GM23338 (cell line): ENCODE measurements around the gene PITRM1. TPM values are rescaled to one million over a fixed set of nuclear protein-coding genes. Genes with fewer than 3 reads are reported as not detected.

Experiments
- ATAC-seq: fragments of 200-7000 bp; cut with Tn5 transposase; 3 replicates; pipeline ENCODE4 v1.9.1; 2020
- DNase-seq: peaks from one replicate; pipeline ENCODE4 v3.0.0-alpha.2; 2015; ENCODE audit warnings: low spot score
- H2AFZ ChIP-seq: fragments of 200-600 bp; sonication (generic); 2 replicates; pipeline ENCODE4 v1.8.0; 2016; ENCODE audit warnings: antibody characterized with exemption, mild to moderate bottlenecking, moderate library complexity
- H3F3A ChIP-seq: fragments of 200-600 bp; sonication (generic); replicated peaks from 2 replicates; pipeline ENCODE4 v1.8.0; 2017; ENCODE audit warnings: antibody characterized with exemption, mixed run types, low read depth
- H3K27ac ChIP-seq: fragments of 200-600 bp; sonication (generic); 2 replicates; pipeline ENCODE4 v1.6.1; 2016; ENCODE audit warnings: low read depth
- H3K27me3 ChIP-seq: fragments of 200-600 bp; sonication (generic); 2 replicates; pipeline ENCODE4 v1.8.0; 2016; ENCODE audit warnings: mild to moderate bottlenecking, mixed run types, moderate library complexity; ENCODE audit not compliant: insufficient read depth
- H3K36me3 ChIP-seq: fragments of 200-600 bp; sonication (generic); 2 replicates; pipeline ENCODE4 v1.8.0; 2016; ENCODE audit warnings: mild to moderate bottlenecking; ENCODE audit not compliant: insufficient read depth
- H3K4me1 ChIP-seq: fragments of 200-600 bp; sonication (generic); 2 replicates; pipeline ENCODE4 v1.8.0; 2016; ENCODE audit warnings: mild to moderate bottlenecking, moderate library complexity; ENCODE audit not compliant: insufficient read depth
- H3K4me2 ChIP-seq: fragments of 200-600 bp; sonication (generic); 2 replicates; pipeline ENCODE4 v1.7.1; 2017; ENCODE audit warnings: mixed run types
- H3K4me3 ChIP-seq: fragments of 200-600 bp; sonication (generic); 2 replicates; pipeline ENCODE4 v1.6.1; 2016; ENCODE audit warnings: mixed run types
- H3K79me2 ChIP-seq: fragments of 200-600 bp; sonication (generic); replicated peaks from 2 replicates; pipeline ENCODE4 v1.8.0; 2017; ENCODE audit warnings: mild to moderate bottlenecking; ENCODE audit not compliant: insufficient read depth
- H3K9me2 ChIP-seq: fragments of 200-600 bp; sonication (generic); 2 replicates; pipeline ENCODE4 v1.8.0; 2017; ENCODE audit not compliant: insufficient read depth
- H4K20me1 ChIP-seq: fragments of 200-600 bp; sonication (generic); replicated peaks from 2 replicates; pipeline ENCODE4 v1.8.0; 2017; ENCODE audit warnings: mild to moderate bottlenecking; ENCODE audit not compliant: insufficient read depth
- H3K27ac Mint-ChIP-seq: 2 replicates; pipeline ENCODE4 v1.8.0; 2020; ENCODE audit warnings: inconsistent platforms, mild to moderate bottlenecking, moderate library complexity, mixed read lengths
- H3K27me3 Mint-ChIP-seq: 3 replicates; pipeline ENCODE4 v1.8.0; 2022; ENCODE audit warnings: low read depth, mild to moderate bottlenecking, moderate library complexity, mixed read lengths, inconsistent platforms; ENCODE audit not compliant: insufficient read depth, poor library complexity
- H3K36me3 Mint-ChIP-seq: 3 replicates; pipeline ENCODE4 v1.8.0; 2021; ENCODE audit warnings: low read depth, mild to moderate bottlenecking, inconsistent platforms, moderate library complexity, mixed read lengths
- H3K4me1 Mint-ChIP-seq: 3 replicates; pipeline ENCODE4 v1.8.0; 2020; ENCODE audit warnings: mild to moderate bottlenecking, inconsistent platforms, mixed read lengths
- H3K4me3 Mint-ChIP-seq: 3 replicates; pipeline ENCODE4 v1.8.0; 2021; ENCODE audit warnings: moderate library complexity, mild to moderate bottlenecking, inconsistent platforms, mixed read lengths
- H3K9me3 Mint-ChIP-seq: 3 replicates; pipeline ENCODE4 v1.8.0; 2020; ENCODE audit warnings: moderate library complexity, mild to moderate bottlenecking, inconsistent platforms, mixed read lengths
- CREB1 ChIP-seq: fragments of 250-450 bp; sonication (Bioruptor Pico); IDR thresholded peaks from 2 replicates; pipeline ENCODE4 v1.5.0; 2020; ENCODE audit warnings: low read depth, mild to moderate bottlenecking, moderate library complexity
- EZH2 ChIP-seq: fragments of 200-600 bp; sonication (generic); IDR thresholded peaks from one replicate; pipeline ENCODE4 v1.8.0; 2017; ENCODE audit warnings: antibody characterized with exemption, mild to moderate bottlenecking, low read depth; ENCODE audit not compliant: unreplicated experiment
- EZH2phosphoT487 ChIP-seq: fragments of 200-600 bp; sonication (generic); IDR thresholded peaks from one replicate; pipeline ENCODE4 v1.8.1; 2018; ENCODE audit warnings: antibody characterized with exemption; ENCODE audit not compliant: unreplicated experiment
- JUNB ChIP-seq: IDR thresholded peaks from one replicate; pipeline ENCODE4 v1.6.1; 2016; ENCODE audit warnings: antibody characterized with exemption; ENCODE audit not compliant: unreplicated experiment
- NANOG ChIP-seq: IDR thresholded peaks from 2 replicates; pipeline ENCODE4 v1.6.1; 2016; ENCODE audit warnings: antibody characterized with exemption, borderline replicate concordance
- POLR2AphosphoS5 ChIP-seq: IDR thresholded peaks from 2 replicates; pipeline ENCODE4 v1.6.1; 2016; ENCODE audit warnings: antibody characterized with exemption, low read depth
- STAT1 ChIP-seq: IDR thresholded peaks from one replicate; pipeline ENCODE4 v1.6.1; 2016; ENCODE audit warnings: antibody characterized with exemption; ENCODE audit not compliant: unreplicated experiment
- ZNF114 ChIP-seq: fragments of 250-450 bp; sonication (Bioruptor Pico); IDR thresholded peaks from 2 replicates; pipeline ENCODE4 v1.5.0; 2020; ENCODE audit warnings: mild to moderate bottlenecking, moderate library complexity
- polyA plus RNA-seq: library from polyadenylated mRNA; unstranded; fragments of >200 nt; fragmentation: Nextera tagmentation; extraction: Ambion mirVana; gene quantifications from 2 replicates; pipeline ENCODE4 v1.2.1, GENCODE V29; 2016
- total RNA-seq: library from RNA; depleted of rRNA; stranded (reverse); fragments of >200 nt; shearing (Covaris generic); gene quantifications from 2 replicates; pipeline ENCODE4 v1.2.3, GENCODE V29; 2014
- TF ChIP-seq, protein P1 (sequence below), 2 experiments: fragments of 200-600 bp in 1 of 2; sonication (generic) in 1 of 2; conservative IDR thresholded peaks; 2 replicates each; pipeline versions ENCODE4 v1.5.1 to v1.6.1; 2016 to 2017; ENCODE audit warnings: antibody characterized with exemption in 2 of 2, low read depth in 2 of 2, mild to moderate bottlenecking in 2 of 2, moderate library complexity in 1 of 2
- TF ChIP-seq, protein P2 (sequence below): IDR thresholded peaks from 2 replicates; pipeline ENCODE4 v1.6.1; 2016; ENCODE audit warnings: antibody characterized with exemption
- TF ChIP-seq, protein P3 (sequence below): IDR thresholded peaks from one replicate; pipeline ENCODE4 v1.6.1; 2018; ENCODE audit warnings: antibody characterized with exemption; ENCODE audit not compliant: unreplicated experiment

Gene PITRM1
- total and polyA plus RNA-seq, 2 experiments from 2014 or later = 29.0 to 33.0 TPM

GRCh38 chr10:3173171-3173878 is 743 bp upstream of the PITRM1 start:
- no peaks in the 10 kb centered on the region for H3F3A ChIP-seq
- H3K79me2 ChIP-seq = peaks cover 3% of the 10 kb centered on the region; the same call in 1 of the 2 replicates
- peak overlapping the region; percentile 59; the same call in 1 of the 2 replicates for H2AFZ ChIP-seq
- H3K4me1 ChIP-seq = no peaks in the 10 kb centered on the region; the same call in 1 of the 2 replicates
- H3K27me3 Mint-ChIP-seq = peaks cover 13% of the 10 kb centered on the region
- H3K4me3 Mint-ChIP-seq = peak overlapping the region; percentile 69
- H3K4me1 Mint-ChIP-seq = peaks cover 13% of the 10 kb centered on the region
- TF ChIP-seq ZNF114 (CRISPR knock-in tag) (peak; percentile 45; the same call in 1 of the 2 replicates), POLR2AphosphoS5 (peak; percentile 59)
- TF ChIP-seq, protein P1, sequence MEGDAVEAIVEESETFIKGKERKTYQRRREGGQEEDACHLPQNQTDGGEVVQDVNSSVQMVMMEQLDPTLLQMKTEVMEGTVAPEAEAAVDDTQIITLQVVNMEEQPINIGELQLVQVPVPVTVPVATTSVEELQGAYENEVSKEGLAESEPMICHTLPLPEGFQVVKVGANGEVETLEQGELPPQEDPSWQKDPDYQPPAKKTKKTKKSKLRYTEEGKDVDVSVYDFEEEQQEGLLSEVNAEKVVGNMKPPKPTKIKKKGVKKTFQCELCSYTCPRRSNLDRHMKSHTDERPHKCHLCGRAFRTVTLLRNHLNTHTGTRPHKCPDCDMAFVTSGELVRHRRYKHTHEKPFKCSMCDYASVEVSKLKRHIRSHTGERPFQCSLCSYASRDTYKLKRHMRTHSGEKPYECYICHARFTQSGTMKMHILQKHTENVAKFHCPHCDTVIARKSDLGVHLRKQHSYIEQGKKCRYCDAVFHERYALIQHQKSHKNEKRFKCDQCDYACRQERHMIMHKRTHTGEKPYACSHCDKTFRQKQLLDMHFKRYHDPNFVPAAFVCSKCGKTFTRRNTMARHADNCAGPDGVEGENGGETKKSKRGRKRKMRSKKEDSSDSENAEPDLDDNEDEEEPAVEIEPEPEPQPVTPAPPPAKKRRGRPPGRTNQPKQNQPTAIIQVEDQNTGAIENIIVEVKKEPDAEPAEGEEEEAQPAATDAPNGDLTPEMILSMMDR (conservative IDR thresholded peaks at IDR 0.05; ENCODE audit: low read depth in 2 of 2) = no peak
- H4K20me1 ChIP-seq = no peaks in the 10 kb centered on the region; the same call in 1 of the 2 replicates
- H3K36me3 ChIP-seq = no peaks in the 10 kb centered on the region
- peak overlapping the region; percentile 83; the same call in 1 of the 2 replicates for H3K27ac Mint-ChIP-seq
- peak; percentile 74 for ATAC-seq
- H3K36me3 Mint-ChIP-seq = peaks cover 11% of the 10 kb centered on the region; the same call in 2 of the 3 replicates
- H3K27me3 ChIP-seq = no peaks in the 10 kb centered on the region
- H3K9me3 Mint-ChIP-seq = no peaks in the 10 kb centered on the region
- peak; percentile 98 for DNase-seq
- peak overlapping the region; percentile 72; the same call in 1 of the 2 replicates for H3K4me2 ChIP-seq
- peak overlapping the region; percentile 36; the same call in 1 of the 2 replicates for H3K4me3 ChIP-seq
- peak overlapping the region; percentile 74; the same call in 1 of the 2 replicates for H3K27ac ChIP-seq
- 0 out of 2 replicates have a peak, but pooled peaks cover 3% of the 10 kb centered on the region for H3K9me2 ChIP-seq

GRCh38 chr10:3172081-3172445 is 519 bp downstream of the PITRM1 start:
- Histone ChIP-seq H3K27ac (no peak overlapping the region), H3K36me3 (no peaks in the 10 kb centered on the region), H3K4me2 (peak overlapping the region; percentile 95), H3K27me3 (no peaks in the 10 kb centered on the region), H3K4me1 (no peaks in the 10 kb centered on the region; the same call in 1 of the 2 replicates), H2AFZ (peak overlapping the region; percentile 93), H4K20me1 (no peaks in the 10 kb centered on the region; the same call in 1 of the 2 replicates), H3K9me2 (0 out of 2 replicates have a peak, but pooled peaks cover 3% of the 10 kb centered on the region), H3K79me2 (peaks cover 3% of the 10 kb centered on the region; the same call in 1 of the 2 replicates), H3K4me3 (peak overlapping the region; percentile 84), H3F3A (no peaks in the 10 kb centered on the region)
- H3K9me3 Mint-ChIP-seq = no peaks in the 10 kb centered on the region
- peaks cover 17% of the 10 kb centered on the region; the same call in 2 of the 3 replicates for H3K36me3 Mint-ChIP-seq
- peaks cover 13% of the 10 kb centered on the region for H3K4me1 Mint-ChIP-seq
- H3K27me3 Mint-ChIP-seq = peaks cover 15% of the 10 kb centered on the region
- DNase-seq (peak; percentile 15), ATAC-seq (no peak)
- H3K27ac Mint-ChIP-seq = no peak overlapping the region
- peak overlapping the region; percentile 85 for H3K4me3 Mint-ChIP-seq
- TF ChIP-seq POLR2AphosphoS5 (no peak), CREB1 (CRISPR knock-in tag) (no peak), NANOG (no peak), ZNF114 (CRISPR knock-in tag) (no peak), JUNB (no peak), STAT1 (no peak), EZH2phosphoT487 (no peak), EZH2 (no peak)
- TF ChIP-seq, protein P1 (conservative IDR thresholded peaks at IDR 0.05; ENCODE audit: low read depth in 2 of 2) = no peak
- TF ChIP-seq, protein P2, sequence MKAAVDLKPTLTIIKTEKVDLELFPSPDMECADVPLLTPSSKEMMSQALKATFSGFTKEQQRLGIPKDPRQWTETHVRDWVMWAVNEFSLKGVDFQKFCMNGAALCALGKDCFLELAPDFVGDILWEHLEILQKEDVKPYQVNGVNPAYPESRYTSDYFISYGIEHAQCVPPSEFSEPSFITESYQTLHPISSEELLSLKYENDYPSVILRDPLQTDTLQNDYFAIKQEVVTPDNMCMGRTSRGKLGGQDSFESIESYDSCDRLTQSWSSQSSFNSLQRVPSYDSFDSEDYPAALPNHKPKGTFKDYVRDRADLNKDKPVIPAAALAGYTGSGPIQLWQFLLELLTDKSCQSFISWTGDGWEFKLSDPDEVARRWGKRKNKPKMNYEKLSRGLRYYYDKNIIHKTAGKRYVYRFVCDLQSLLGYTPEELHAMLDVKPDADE = no peak
- TF ChIP-seq, protein P3, sequence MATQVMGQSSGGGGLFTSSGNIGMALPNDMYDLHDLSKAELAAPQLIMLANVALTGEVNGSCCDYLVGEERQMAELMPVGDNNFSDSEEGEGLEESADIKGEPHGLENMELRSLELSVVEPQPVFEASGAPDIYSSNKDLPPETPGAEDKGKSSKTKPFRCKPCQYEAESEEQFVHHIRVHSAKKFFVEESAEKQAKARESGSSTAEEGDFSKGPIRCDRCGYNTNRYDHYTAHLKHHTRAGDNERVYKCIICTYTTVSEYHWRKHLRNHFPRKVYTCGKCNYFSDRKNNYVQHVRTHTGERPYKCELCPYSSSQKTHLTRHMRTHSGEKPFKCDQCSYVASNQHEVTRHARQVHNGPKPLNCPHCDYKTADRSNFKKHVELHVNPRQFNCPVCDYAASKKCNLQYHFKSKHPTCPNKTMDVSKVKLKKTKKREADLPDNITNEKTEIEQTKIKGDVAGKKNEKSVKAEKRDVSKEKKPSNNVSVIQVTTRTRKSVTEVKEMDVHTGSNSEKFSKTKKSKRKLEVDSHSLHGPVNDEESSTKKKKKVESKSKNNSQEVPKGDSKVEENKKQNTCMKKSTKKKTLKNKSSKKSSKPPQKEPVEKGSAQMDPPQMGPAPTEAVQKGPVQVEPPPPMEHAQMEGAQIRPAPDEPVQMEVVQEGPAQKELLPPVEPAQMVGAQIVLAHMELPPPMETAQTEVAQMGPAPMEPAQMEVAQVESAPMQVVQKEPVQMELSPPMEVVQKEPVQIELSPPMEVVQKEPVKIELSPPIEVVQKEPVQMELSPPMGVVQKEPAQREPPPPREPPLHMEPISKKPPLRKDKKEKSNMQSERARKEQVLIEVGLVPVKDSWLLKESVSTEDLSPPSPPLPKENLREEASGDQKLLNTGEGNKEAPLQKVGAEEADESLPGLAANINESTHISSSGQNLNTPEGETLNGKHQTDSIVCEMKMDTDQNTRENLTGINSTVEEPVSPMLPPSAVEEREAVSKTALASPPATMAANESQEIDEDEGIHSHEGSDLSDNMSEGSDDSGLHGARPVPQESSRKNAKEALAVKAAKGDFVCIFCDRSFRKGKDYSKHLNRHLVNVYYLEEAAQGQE = no peak
